Esophagus squamous epithelium (tissue), 4 donors: ENCODE data around the gene FAM156B.
"Not testable (repeated sequence)": the region's sequence is repeated elsewhere in the genome, so short reads cannot be mapped to it uniquely, and the experiment has no call there.

Experiments used
- CTCF ChIP-seq, 6 experiments: fragments of 450-650 bp in 4 of 6; fragments of 200-600 bp in 2 of 6; sonication (generic) in 2 of 6; IDR thresholded peaks; one replicate each; pipeline ENCODE4 v1.5.1; 2016 to 2019; ENCODE audit warnings: antibody characterized with exemption in 6 of 6, mild to moderate bottlenecking in 4 of 6, moderate library complexity in 4 of 6
- POLR2A ChIP-seq, 4 donors: fragments of 450-650 bp; IDR thresholded peaks; one replicate each; pipeline ENCODE4 v1.6.1; 2017; ENCODE audit warnings: antibody characterized with exemption in 4 of 4, mild to moderate bottlenecking in 4 of 4, moderate library complexity in 3 of 4

- TF ChIP-seq POLR2A, CTCF (IDR thresholded peaks at IDR 0.05): not testable (repeated sequence)
These were observed 52.2 kb downstream of the FAM156B start for GRCh38 chrX:52949325-52949724.
